ENCODE measurements around the gene RBM5.

RBM5 gene

GRCh38 chr3:50163572-50164455 is 75.1 kb downstream of the RBM5 start:
- DNase-seq, result no peak

GRCh38 chr3:50164481-50164880 is 75.8 kb downstream of the RBM5 start:
- no peak for DNase-seq

- DNase-seq, result no peak
These were observed 76.5 kb downstream of the RBM5 start for GRCh38 chr3:50164984-50165909.

GRCh38 chr3:50165910-50166538 is 77.3 kb downstream of the RBM5 start:
- DNase-seq, result no peak

GRCh38 chr3:50166620-50167019 is 77.9 kb downstream of the RBM5 start:
- no peak for DNase-seq

- no peak for DNase-seq
These were observed 78.5 kb downstream of the RBM5 start for GRCh38 chr3:50167069-50167840.

GRCh38 chr3:50167841-50168209 is 79.1 kb downstream of the RBM5 start:
- peak; percentile 53 for DNase-seq

GRCh38 chr3:50168388-50168787 is 79.7 kb downstream of the RBM5 start:
- DNase-seq, result no peak
